Measurements from ENCODE around the gene SLC24A3.

Gene SLC24A3

GRCh38 chr20:19212469-19212815 lies at the start of gene SLC24A3:
TSS of gene SLC24A3 (plus strand) at chr20:19212642.
- Histone ChIP-seq H3K9me3 (ENCODE audit: control insufficient read depth, low read length) (no peaks in the 10 kb centered on the region), H3K4me1 (ENCODE audit: control insufficient read depth, insufficient read depth, low read length) (peaks cover 10% of the 10 kb centered on the region), H3K4me3 (ENCODE audit: low read length) (no peak within 1 kb of the TSS), H3K36me3 (ENCODE audit: control insufficient read depth, insufficient read depth, low read length) (no peaks in the 10 kb centered on the region), H3K9ac (ENCODE audit: low read length) (peak within 1 kb of the TSS; percentile 61), H3K27me3 (ENCODE audit: control insufficient read depth, insufficient read depth, low read length) (peaks cover 25% of the 10 kb centered on the region)

DNA sequence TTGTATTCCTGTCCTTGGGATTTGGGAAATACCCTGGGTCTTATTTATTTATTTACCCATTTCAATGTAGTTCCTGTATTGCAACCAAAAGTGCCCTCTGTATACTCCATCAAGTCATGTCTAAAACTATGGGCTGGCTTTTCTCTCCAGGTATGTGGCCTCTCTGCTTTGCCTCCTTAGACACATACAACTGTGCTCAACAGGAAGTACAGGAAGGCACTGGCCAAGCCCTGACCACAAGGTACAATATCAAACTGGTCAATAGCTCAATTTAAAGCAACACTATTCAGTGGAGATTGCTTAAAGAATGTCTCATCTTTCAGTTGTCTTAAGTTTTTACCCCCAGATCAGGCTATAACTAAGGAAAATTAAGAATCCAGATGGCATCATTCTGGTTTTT lies 42.3 kb upstream of the SLC24A3 start:
- H3K9ac ChIP-seq (ENCODE audit: low read length), result no peak overlapping the region
- H3K27me3 ChIP-seq (ENCODE audit: control insufficient read depth, insufficient read depth, low read length), result no peaks in the 10 kb centered on the region
- no peaks in the 10 kb centered on the region for H3K9me3 ChIP-seq (ENCODE audit: control insufficient read depth, low read length)
- H3K4me3 ChIP-seq (ENCODE audit: low read length), result no peak overlapping the region
- H3K36me3 ChIP-seq (ENCODE audit: control insufficient read depth, insufficient read depth, low read length), result no peaks in the 10 kb centered on the region
- no peaks in the 10 kb centered on the region for H3K4me1 ChIP-seq (ENCODE audit: control insufficient read depth, insufficient read depth, low read length)

DNA sequence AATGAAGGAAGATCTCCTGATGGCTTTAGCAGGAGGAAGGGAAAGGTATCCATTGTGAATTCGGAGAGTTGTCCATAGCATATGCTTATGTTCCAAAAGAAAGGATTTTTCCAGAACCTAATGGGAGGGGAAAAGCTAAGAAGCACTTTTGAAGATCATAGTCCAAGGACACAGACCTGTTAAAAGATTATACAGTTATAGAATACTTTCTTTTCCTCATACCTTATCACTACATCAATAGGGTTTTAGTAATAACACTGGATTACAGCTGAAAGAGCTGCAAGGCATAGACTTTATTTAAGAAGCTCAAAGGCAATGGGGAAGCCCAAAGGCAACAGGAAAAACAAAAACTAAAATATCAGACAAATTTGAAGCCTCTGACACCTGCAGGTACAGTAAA lies 39.8 kb upstream of the SLC24A3 start:
- no peaks in the 10 kb centered on the region for H3K27me3 ChIP-seq (ENCODE audit: control insufficient read depth, insufficient read depth, low read length)

DNA sequence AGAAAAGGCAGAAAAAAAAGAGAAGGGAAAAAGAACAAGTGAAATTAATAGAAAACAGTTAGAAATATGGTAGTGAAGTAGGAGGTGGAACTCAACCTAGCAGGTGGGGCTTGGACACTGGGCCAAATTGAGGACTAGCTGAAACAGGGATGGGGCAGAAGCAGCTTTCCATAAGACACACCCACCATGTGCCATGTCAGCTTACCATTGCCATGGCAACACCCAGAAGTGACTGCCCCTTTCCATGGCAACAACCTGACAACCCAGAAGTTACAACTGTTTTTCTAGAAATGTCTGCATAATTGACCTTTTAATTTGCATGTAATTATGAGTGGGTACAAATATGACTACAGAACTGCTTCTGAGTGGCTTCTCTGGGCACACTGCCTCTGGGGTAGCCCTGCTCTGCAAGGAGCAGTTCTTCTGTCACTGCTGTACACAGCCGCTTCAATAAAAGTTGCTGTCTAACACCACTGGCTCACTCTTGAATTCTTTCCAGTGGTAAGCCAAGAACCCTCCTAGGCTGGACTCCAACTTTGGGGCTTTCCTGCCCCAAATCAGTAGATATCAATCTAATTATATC lies 35.9 kb upstream of the SLC24A3 start:
- no peak overlapping the region for H3K9ac ChIP-seq (ENCODE audit: low read length)
- H3K27me3 ChIP-seq (ENCODE audit: control insufficient read depth, insufficient read depth, low read length), result no peaks in the 10 kb centered on the region
- no peaks in the 10 kb centered on the region for H3K9me3 ChIP-seq (ENCODE audit: control insufficient read depth, low read length)
- no peaks in the 10 kb centered on the region for H3K4me1 ChIP-seq (ENCODE audit: control insufficient read depth, insufficient read depth, low read length)
- H3K4me3 ChIP-seq (ENCODE audit: low read length), result no peak overlapping the region
- H3K36me3 ChIP-seq (ENCODE audit: control insufficient read depth, insufficient read depth, low read length), result no peaks in the 10 kb centered on the region

More for the DNA sequence above, 39.8 kb upstream of the SLC24A3 start:
- Histone ChIP-seq H3K4me1 (ENCODE audit: control insufficient read depth, insufficient read depth, low read length) (no peaks in the 10 kb centered on the region), H3K36me3 (ENCODE audit: control insufficient read depth, insufficient read depth, low read length) (no peaks in the 10 kb centered on the region), H3K4me3 (ENCODE audit: low read length) (no peak overlapping the region), H3K9me3 (ENCODE audit: control insufficient read depth, low read length) (no peaks in the 10 kb centered on the region), H3K9ac (ENCODE audit: low read length) (no peak overlapping the region)

GRCh38 chr20:19181552-19181951 lies 30.9 kb upstream of the SLC24A3 start:
- Histone ChIP-seq H3K4me3 (ENCODE audit: low read length) (no peak overlapping the region), H3K9ac (ENCODE audit: low read length) (no peak overlapping the region), H3K9me3 (ENCODE audit: control insufficient read depth, low read length) (no peaks in the 10 kb centered on the region), H3K27me3 (ENCODE audit: control insufficient read depth, insufficient read depth, low read length) (no peaks in the 10 kb centered on the region), H3K4me1 (ENCODE audit: control insufficient read depth, insufficient read depth, low read length) (no peaks in the 10 kb centered on the region), H3K36me3 (ENCODE audit: control insufficient read depth, insufficient read depth, low read length) (no peaks in the 10 kb centered on the region)

DNA sequence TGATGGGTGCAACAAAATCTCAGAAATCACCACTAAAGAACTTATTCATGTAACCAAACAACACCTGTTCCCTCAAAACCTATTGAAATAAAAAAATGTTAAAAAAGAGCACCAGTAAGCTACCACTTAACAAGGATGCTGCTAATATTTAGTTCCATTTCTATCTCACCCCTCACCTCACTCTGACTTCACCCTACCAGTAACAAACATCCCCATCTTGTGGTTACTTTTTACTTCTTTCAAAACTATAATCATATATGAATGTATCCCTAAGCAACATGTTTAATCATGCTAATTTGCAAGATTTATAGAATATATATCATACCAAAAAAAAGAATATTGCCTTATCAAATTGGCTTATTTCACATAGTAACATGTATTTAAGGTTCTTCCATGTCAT lies 27.4 kb upstream of the SLC24A3 start:
- Histone ChIP-seq H3K27me3 (ENCODE audit: control insufficient read depth, insufficient read depth, low read length) (no peaks in the 10 kb centered on the region), H3K4me3 (ENCODE audit: low read length) (no peak overlapping the region), H3K4me1 (ENCODE audit: control insufficient read depth, insufficient read depth, low read length) (no peaks in the 10 kb centered on the region), H3K9ac (ENCODE audit: low read length) (no peak overlapping the region), H3K36me3 (ENCODE audit: control insufficient read depth, insufficient read depth, low read length) (no peaks in the 10 kb centered on the region), H3K9me3 (ENCODE audit: control insufficient read depth, low read length) (no peaks in the 10 kb centered on the region)

DNA sequence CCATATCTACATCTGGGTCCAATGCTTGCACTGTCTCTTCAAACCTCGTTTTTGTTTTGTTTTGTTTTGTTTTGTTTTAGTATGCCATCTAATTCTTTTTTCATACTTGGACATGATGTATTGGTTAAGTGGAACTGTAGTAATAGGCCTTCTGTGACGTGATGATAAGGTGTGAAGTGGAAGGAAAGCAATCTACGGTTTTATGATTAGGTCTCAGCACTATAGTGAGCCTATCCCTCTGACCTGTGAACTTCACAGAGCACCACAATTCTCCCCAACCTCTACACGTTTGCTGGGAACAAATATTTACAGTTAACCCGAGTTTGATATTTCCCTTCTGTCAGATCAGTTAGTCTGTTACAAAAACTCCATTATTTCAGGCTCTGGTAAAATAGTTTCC lies 19.1 kb upstream of the SLC24A3 start:
- Histone ChIP-seq H3K4me1 (ENCODE audit: control insufficient read depth, insufficient read depth, low read length) (no peaks in the 10 kb centered on the region), H3K36me3 (ENCODE audit: control insufficient read depth, insufficient read depth, low read length) (no peaks in the 10 kb centered on the region), H3K9ac (ENCODE audit: low read length) (no peak overlapping the region), H3K27me3 (ENCODE audit: control insufficient read depth, insufficient read depth, low read length) (no peaks in the 10 kb centered on the region), H3K9me3 (ENCODE audit: control insufficient read depth, low read length) (no peaks in the 10 kb centered on the region), H3K4me3 (ENCODE audit: low read length) (no peak overlapping the region)

- Histone ChIP-seq H3K4me1 (ENCODE audit: control insufficient read depth, insufficient read depth, low read length) (no peaks in the 10 kb centered on the region), H3K9me3 (ENCODE audit: control insufficient read depth, low read length) (no peaks in the 10 kb centered on the region), H3K36me3 (ENCODE audit: control insufficient read depth, insufficient read depth, low read length) (no peaks in the 10 kb centered on the region), H3K9ac (ENCODE audit: low read length) (no peak overlapping the region), H3K27me3 (ENCODE audit: control insufficient read depth, insufficient read depth, low read length) (peaks cover 3% of the 10 kb centered on the region), H3K4me3 (ENCODE audit: low read length) (no peak overlapping the region)
Observed at GRCh38 chr20:19205981-19206396, 6.5 kb upstream of the SLC24A3 start.

GRCh38 chr20:19207541-19207940 lies 4.9 kb upstream of the SLC24A3 start:
- Histone ChIP-seq H3K27me3 (ENCODE audit: control insufficient read depth, insufficient read depth, low read length) (peaks cover 15% of the 10 kb centered on the region), H3K4me1 (ENCODE audit: control insufficient read depth, insufficient read depth, low read length) (peaks cover 6% of the 10 kb centered on the region), H3K36me3 (ENCODE audit: control insufficient read depth, insufficient read depth, low read length) (no peaks in the 10 kb centered on the region), H3K4me3 (ENCODE audit: low read length) (no peak overlapping the region), H3K9me3 (ENCODE audit: control insufficient read depth, low read length) (no peaks in the 10 kb centered on the region), H3K9ac (ENCODE audit: low read length) (no peak overlapping the region)

DNA sequence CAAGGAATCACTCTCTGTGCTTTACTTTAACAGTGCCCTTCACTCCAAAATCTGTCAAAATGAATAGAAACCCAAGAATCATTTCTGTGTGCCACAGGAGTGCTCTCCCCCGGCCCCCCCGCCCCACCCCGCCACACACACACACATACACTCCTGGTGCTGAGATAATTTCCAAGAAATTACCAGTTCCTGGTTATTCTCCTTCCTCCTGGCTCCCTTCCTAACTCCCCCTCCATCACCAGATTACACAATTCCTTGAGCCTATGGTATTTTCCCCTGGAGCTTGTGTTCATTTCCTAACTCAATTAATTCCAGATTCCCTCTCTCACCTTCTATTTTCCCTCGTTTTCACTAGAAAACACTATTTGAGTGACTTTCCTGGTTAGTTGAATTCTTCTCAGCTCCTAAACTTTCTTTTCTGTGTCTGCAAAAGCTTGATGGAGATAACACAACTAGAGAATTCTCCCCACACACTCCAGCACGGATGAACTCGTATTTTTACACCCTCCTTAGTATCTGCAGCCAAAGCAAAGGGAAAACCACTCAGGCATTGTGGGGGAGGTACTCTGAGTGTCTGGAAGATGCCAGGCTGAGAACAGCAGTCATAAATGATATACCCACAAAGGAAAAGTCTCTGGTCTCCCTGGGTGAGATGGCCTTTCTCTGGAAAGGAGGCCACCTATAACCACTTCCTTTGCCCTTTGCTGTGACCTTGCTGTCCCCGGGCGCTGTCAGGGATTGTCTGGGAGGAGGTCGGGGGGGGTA lies 1.9 kb upstream of the SLC24A3 start:
- H3K36me3 ChIP-seq (ENCODE audit: control insufficient read depth, insufficient read depth, low read length), result no peaks in the 10 kb centered on the region
- H3K4me3 ChIP-seq (ENCODE audit: low read length), result no peak overlapping the region

GRCh38 chr20:19211252-19211651 lies 1.2 kb upstream of the SLC24A3 start:
- Histone ChIP-seq H3K36me3 (ENCODE audit: control insufficient read depth, insufficient read depth, low read length) (no peaks in the 10 kb centered on the region), H3K27me3 (ENCODE audit: control insufficient read depth, insufficient read depth, low read length) (peaks cover 25% of the 10 kb centered on the region), H3K9me3 (ENCODE audit: control insufficient read depth, low read length) (no peaks in the 10 kb centered on the region), H3K4me1 (ENCODE audit: control insufficient read depth, insufficient read depth, low read length) (peaks cover 10% of the 10 kb centered on the region), H3K4me3 (ENCODE audit: low read length) (no peak overlapping the region), H3K9ac (ENCODE audit: low read length) (no peak overlapping the region)

More for the DNA sequence above, 1.9 kb upstream of the SLC24A3 start:
- no peaks in the 10 kb centered on the region for H3K9me3 ChIP-seq (ENCODE audit: control insufficient read depth, low read length)
- H3K27me3 ChIP-seq (ENCODE audit: control insufficient read depth, insufficient read depth, low read length), result peaks cover 25% of the 10 kb centered on the region
- H3K4me1 ChIP-seq (ENCODE audit: control insufficient read depth, insufficient read depth, low read length), result peaks cover 10% of the 10 kb centered on the region
- no peak overlapping the region for H3K9ac ChIP-seq (ENCODE audit: low read length)

DNA sequence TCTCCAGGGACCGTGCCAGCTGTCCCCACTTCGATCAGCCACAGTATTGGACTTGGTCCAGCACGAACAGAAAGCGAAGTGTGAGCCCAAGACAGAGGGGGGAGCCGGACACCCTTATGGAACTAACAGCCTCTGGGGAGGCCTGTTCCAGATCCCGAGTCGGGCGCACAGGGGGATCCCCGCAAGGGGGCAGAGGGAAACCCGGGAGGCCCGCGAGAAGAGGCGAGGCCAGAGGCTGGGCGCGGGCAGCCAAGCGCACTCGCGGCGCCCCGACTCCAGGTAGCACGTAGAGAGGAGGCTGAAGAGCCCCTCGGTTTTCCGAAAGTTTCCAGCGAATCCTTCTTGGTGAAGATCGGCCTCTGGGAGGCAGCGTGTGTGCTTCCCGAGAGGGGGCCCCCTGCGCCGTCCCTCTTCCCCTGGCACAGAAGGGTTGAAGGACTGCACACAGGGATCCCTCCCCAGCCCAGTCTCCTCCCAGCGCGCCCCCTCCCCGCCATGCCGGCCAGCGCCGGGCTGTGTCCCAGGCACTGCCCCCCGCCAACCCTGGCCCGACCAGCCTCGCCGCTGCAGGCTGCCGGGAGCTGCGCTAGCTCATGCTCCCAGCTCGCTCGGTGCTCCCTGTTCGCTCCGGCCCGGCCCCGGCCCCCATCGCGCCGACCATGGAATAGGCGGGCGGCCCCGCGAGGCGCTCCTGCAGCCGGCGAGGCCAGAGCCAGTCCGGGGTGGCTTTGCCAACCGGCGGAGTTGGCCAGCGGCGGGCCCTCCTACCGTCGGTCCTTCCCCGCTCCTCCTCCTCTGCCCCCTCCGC lies 577 bp upstream of the SLC24A3 start:
- no peaks in the 10 kb centered on the region for H3K9me3 ChIP-seq (ENCODE audit: control insufficient read depth, low read length)
- no peak overlapping the region for H3K4me3 ChIP-seq (ENCODE audit: low read length)
- H3K9ac ChIP-seq (ENCODE audit: low read length), result peak overlapping the region; percentile 50
- H3K36me3 ChIP-seq (ENCODE audit: control insufficient read depth, insufficient read depth, low read length), result no peaks in the 10 kb centered on the region
- peaks cover 25% of the 10 kb centered on the region for H3K27me3 ChIP-seq (ENCODE audit: control insufficient read depth, insufficient read depth, low read length)
- peaks cover 10% of the 10 kb centered on the region for H3K4me1 ChIP-seq (ENCODE audit: control insufficient read depth, insufficient read depth, low read length)
